GM12878 (cell line): ENCODE data around the gene FGF2. TPM values are rescaled to one million over a fixed set of nuclear protein-coding genes. Genes with fewer than 3 reads are reported as not detected.

ENCODE experiments used
- ATAC-seq: fragments of 200-7000 bp; cut with Tn5 transposase; 3 replicates; pipeline ENCODE4 v1.9.1; 2020; ENCODE audit warnings: mild to moderate bottlenecking, moderate library complexity
- BruUV-seq: library from RNA; stranded (reverse); fragments of 400-500 nt; replicated peaks from 2 replicates; lab custom pipeline; 2021; lab: Mats Ljungman, UMichigan
- CTCF ChIA-PET: fragments of 300-600 bp; sonication (Branson Sonifier 250); formaldehyde crosslinking; extraction: SDS; loops from one replicate; lab custom pipeline; 2021; ENCODE audit warnings: inconsistent platforms; lab: Yijun Ruan, JAX
- POLR2A ChIA-PET: fragments of 350-600 bp; formaldehyde crosslinking; extraction: SDS; loops from one replicate; lab custom pipeline; 2021; ENCODE audit warnings: inconsistent platforms; lab: Charles Lee
- RAD21 ChIA-PET: fragments of 300-600 bp; sonication (Branson Sonifier 250); formaldehyde crosslinking; loops from one replicate; lab custom pipeline; 2023; ENCODE audit warnings: antibody characterized with exemption; ENCODE audit not compliant: unreplicated experiment; lab: Charles Lee
- SMC1A ChIA-PET: fragments of 300-600 bp; sonication (Branson Sonifier 250); formaldehyde crosslinking; loops from one replicate; lab custom pipeline; 2023; ENCODE audit not compliant: unreplicated experiment, uncharacterized antibody; lab: Charles Lee
- DNase-seq: peaks from one replicate; pipeline ENCODE4 v3.0.0-alpha.2; 2011; ENCODE audit warnings: low read depth, low spot score
- FAIRE-seq: peaks from 3 replicates; lab custom pipeline; 2011; peaks lifted over from hg19 to GRCh38; lab: Jason Lieb, UNC
- H2AFZ ChIP-seq: 2 replicates; pipeline ENCODE4 v1.6.0; 2011; ENCODE audit warnings: low read depth, low read length, control low read depth; ENCODE audit not compliant: control insufficient read depth
- H3K27ac ChIP-seq: 2 replicates; pipeline ENCODE4 v1.5.1; 2011; ENCODE audit warnings: control low read depth; ENCODE audit not compliant: control insufficient read depth, insufficient read depth
- H3K27me3 ChIP-seq, 2 experiments: replicated peaks in 1 of 2; 2 replicates each; pipeline versions ENCODE4 v1.6.0 to v1.6.1; 2011; ENCODE audit warnings: low read length in 1 of 2; ENCODE audit not compliant: control insufficient read depth in 2 of 2, insufficient read depth in 2 of 2
- H3K36me3 ChIP-seq, 2 experiments: 2 replicates each; pipeline ENCODE4 v1.5.1; 2011; ENCODE audit warnings: low read length in 1 of 2; ENCODE audit not compliant: control insufficient read depth in 2 of 2, insufficient read depth in 2 of 2
- H3K4me1 ChIP-seq: 2 replicates; pipeline ENCODE4 v1.6.1; 2011; ENCODE audit warnings: mild to moderate bottlenecking, low read length, moderate library complexity, mixed read lengths; ENCODE audit not compliant: control insufficient read depth, insufficient read depth
- H3K4me2 ChIP-seq: 2 replicates; pipeline ENCODE4 v1.6.0; 2011; ENCODE audit warnings: control low read depth; ENCODE audit not compliant: control insufficient read depth, insufficient read depth
- H3K4me3 ChIP-seq: fragments of 200-600 bp; sonication (generic); 2 replicates; pipeline ENCODE4 v1.5.1; 2016
- H3K79me2 ChIP-seq: 2 replicates; pipeline ENCODE4 v1.6.0; 2011; ENCODE audit warnings: low read length; ENCODE audit not compliant: control insufficient read depth, insufficient read depth
- H3K9ac ChIP-seq: 2 replicates; pipeline ENCODE4 v1.8.0; 2011; ENCODE audit warnings: low read length, control low read depth, mixed read lengths; ENCODE audit not compliant: control insufficient read depth, insufficient read depth
- H3K9me3 ChIP-seq: replicated peaks from 3 replicates; pipeline ENCODE4 v1.5.1; 2011; ENCODE audit warnings: mild to moderate bottlenecking, low read length; ENCODE audit not compliant: control insufficient read depth, insufficient read depth
- H4K20me1 ChIP-seq: 2 replicates; pipeline ENCODE4 v1.6.0; 2011; ENCODE audit not compliant: control insufficient read depth, insufficient read depth
- IKZF2 ChIP-seq, 2 experiments: fragments of 450-650 bp; IDR thresholded peaks; 2 replicates each; pipeline ENCODE4 v1.6.1; 2017; ENCODE audit warnings: mild to moderate bottlenecking in 2 of 2, moderate library complexity in 2 of 2
- JUND ChIP-seq: IDR thresholded peaks from 2 replicates; pipeline ENCODE4 v1.6.1; 2012; ENCODE audit warnings: low read depth, mild to moderate bottlenecking, low read length, improper control_type of control experiment, moderate library complexity
- MEF2B ChIP-seq: fragments of 450-650 bp; IDR thresholded peaks from 2 replicates; pipeline ENCODE4 v1.6.1; 2018; ENCODE audit warnings: mild to moderate bottlenecking, moderate library complexity; ENCODE audit not compliant: partially characterized antibody, poor library complexity, severe bottlenecking
- NFXL1 ChIP-seq: fragments of 450-650 bp; IDR thresholded peaks from 2 replicates; pipeline ENCODE4 v1.6.1; 2017; ENCODE audit warnings: antibody characterized with exemption, mild to moderate bottlenecking, borderline replicate concordance
- NFYA ChIP-seq: IDR thresholded peaks from 2 replicates; pipeline ENCODE4 v1.6.1; 2011; ENCODE audit warnings: low read depth, mild to moderate bottlenecking, low read length, improper control_type of control experiment, borderline replicate concordance
- NR2C1 ChIP-seq: fragments of 450-650 bp; IDR thresholded peaks from 2 replicates; pipeline ENCODE4 v1.6.1; 2017; ENCODE audit warnings: antibody characterized with exemption, mild to moderate bottlenecking, moderate library complexity
- NRF1 ChIP-seq: conservative IDR thresholded peaks from 2 replicates; pipeline ENCODE4 v1.6.1; 2011; ENCODE audit warnings: mild to moderate bottlenecking, low read depth, low read length, improper control_type of control experiment
- WGBS: methylation state at CpG from one replicate; pipeline ENCODE4 v1.1.6; 2016; ENCODE audit warnings: low lambda C conversion rate; ENCODE audit not compliant: insufficient replicate concordance, insufficient coverage; ENCODE audit errors: missing lambda C conversion rate; 5-methylcytosine and 5-hydroxymethylcytosine counted together
- in situ Hi-C: fragments of 300-500 bp; cut with MboI; formaldehyde crosslinking; loops from 9 replicates; pipeline ENCODE4 v1.14.3; 2018; ENCODE audit warnings: mixed read lengths
- intact Hi-C: fragments of 100-400 bp; cut with micrococcal nuclease; formaldehyde crosslinking; loops from one replicate; pipeline ENCODE4 v1.14.2; 2022; ENCODE audit not compliant: unreplicated experiment
- polyA plus RNA-seq, 11 experiments: library from polyadenylated mRNA; depleted of rRNA in 4 of 11; unstranded in 6 of 11; stranded (reverse) in 5 of 11; fragments of >200 nt; fragmentation: Nextera tagmentation in 4 of 11; fragmentation: Illumina TruSeq in 1 of 11; extraction: Ambion mirVana in 4 of 11; extraction: Trizol in 1 of 11; gene quantifications; 1 replicate in 1 of 11; 2 replicates in 10 of 11; pipeline versions ENCODE4 v1.2.1 to v1.2.3, GENCODE V29; 2011 to 2016; ENCODE audit warnings: inconsistent platforms in 2 of 11, missing spikeins in 2 of 11, low read depth in 1 of 11
- total RNA-seq, 4 experiments: library from RNA; depleted of rRNA in 3 of 4; stranded (reverse); fragments of >200 nt in 3 of 4; fragmentation: Illumina TruSeq in 1 of 4; extraction: Trizol in 1 of 4; gene quantifications; 2 replicates each; pipeline versions ENCODE4 v1.2.1 to v1.2.3, GENCODE V29; 2013 to 2021
- TF ChIP-seq, protein P1 (sequence below): IDR thresholded peaks from 2 replicates; pipeline ENCODE4 v1.6.1; 2012; ENCODE audit warnings: improper control_type of control experiment, low read depth, low read length; ENCODE audit not compliant: insufficient replicate concordance
- TF ChIP-seq, protein P2 (sequence below): fragments of 450-650 bp; IDR thresholded peaks from 2 replicates; pipeline ENCODE4 v1.6.1; 2018; ENCODE audit warnings: mild to moderate bottlenecking, low read depth, moderate library complexity; ENCODE audit not compliant: partially characterized antibody
- TF ChIP-seq, protein P3 (sequence below): fragments of 450-650 bp; IDR thresholded peaks from 2 replicates; pipeline ENCODE4 v1.6.1; 2017; ENCODE audit warnings: mild to moderate bottlenecking, low read depth, inconsistent platforms; ENCODE audit not compliant: poor library complexity, severe bottlenecking

Gene FGF2
- total and polyA plus RNA-seq, 10 of the 15 experiments (the other 5 are each of a cell fraction or from before 2014, with no cell fraction given), result 0.13 to 1.7 (median 0.25) TPM

GRCh38 chr4:122816476-122816875, 10.2 kb upstream of the FGF2 start (continued):
- TF ChIP-seq, protein P1, sequence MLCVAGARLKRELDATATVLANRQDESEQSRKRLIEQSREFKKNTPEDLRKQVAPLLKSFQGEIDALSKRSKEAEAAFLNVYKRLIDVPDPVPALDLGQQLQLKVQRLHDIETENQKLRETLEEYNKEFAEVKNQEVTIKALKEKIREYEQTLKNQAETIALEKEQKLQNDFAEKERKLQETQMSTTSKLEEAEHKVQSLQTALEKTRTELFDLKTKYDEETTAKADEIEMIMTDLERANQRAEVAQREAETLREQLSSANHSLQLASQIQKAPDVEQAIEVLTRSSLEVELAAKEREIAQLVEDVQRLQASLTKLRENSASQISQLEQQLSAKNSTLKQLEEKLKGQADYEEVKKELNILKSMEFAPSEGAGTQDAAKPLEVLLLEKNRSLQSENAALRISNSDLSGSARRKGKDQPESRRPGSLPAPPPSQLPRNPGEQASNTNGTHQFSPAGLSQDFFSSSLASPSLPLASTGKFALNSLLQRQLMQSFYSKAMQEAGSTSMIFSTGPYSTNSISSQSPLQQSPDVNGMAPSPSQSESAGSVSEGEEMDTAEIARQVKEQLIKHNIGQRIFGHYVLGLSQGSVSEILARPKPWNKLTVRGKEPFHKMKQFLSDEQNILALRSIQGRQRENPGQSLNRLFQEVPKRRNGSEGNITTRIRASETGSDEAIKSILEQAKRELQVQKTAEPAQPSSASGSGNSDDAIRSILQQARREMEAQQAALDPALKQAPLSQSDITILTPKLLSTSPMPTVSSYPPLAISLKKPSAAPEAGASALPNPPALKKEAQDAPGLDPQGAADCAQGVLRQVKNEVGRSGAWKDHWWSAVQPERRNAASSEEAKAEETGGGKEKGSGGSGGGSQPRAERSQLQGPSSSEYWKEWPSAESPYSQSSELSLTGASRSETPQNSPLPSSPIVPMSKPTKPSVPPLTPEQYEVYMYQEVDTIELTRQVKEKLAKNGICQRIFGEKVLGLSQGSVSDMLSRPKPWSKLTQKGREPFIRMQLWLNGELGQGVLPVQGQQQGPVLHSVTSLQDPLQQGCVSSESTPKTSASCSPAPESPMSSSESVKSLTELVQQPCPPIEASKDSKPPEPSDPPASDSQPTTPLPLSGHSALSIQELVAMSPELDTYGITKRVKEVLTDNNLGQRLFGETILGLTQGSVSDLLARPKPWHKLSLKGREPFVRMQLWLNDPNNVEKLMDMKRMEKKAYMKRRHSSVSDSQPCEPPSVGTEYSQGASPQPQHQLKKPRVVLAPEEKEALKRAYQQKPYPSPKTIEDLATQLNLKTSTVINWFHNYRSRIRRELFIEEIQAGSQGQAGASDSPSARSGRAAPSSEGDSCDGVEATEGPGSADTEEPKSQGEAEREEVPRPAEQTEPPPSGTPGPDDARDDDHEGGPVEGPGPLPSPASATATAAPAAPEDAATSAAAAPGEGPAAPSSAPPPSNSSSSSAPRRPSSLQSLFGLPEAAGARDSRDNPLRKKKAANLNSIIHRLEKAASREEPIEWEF, result no peak

- no peak for FAIRE-seq
- ChIA-PET RAD21 (no interaction called here), SMC1A (no interaction called here), POLR2A (interaction anchor here (0.7 kb wide), 1 partner anchor 54 kb away, joined by 3 read pairs; no protein-coding TSS in a partner anchor), CTCF (interaction anchor here (0.7 to 1.2 kb wide), 3 partner anchors 13 to 318 kb away, joined by 3 to 4 read pairs (median 4); no protein-coding TSS in a partner anchor)
- Histone ChIP-seq H4K20me1 (no peaks in the 10 kb centered on the region), H3K79me2 (no peaks in the 10 kb centered on the region), H3K4me2 (no peak overlapping the region), H3K4me3 (no peak overlapping the region), H3K27me3 (no peaks in the 10 kb centered on the region; a peak in 1 of 4 replicates), H3K9me3 (no peaks in the 10 kb centered on the region), H2AFZ (no peak overlapping the region), H3K9ac (no peak overlapping the region), H3K4me1 (peaks cover 4% of the 10 kb centered on the region), H3K27ac (no peak overlapping the region), H3K36me3 (no peaks in the 10 kb centered on the region)
- BruUV-seq, result no TSS peak
- intact Hi-C loops, result loop anchor here (10.0 kb wide), 1 partner anchor 185 kb away; no protein-coding TSS in a partner anchor
- no peak for ATAC-seq
- WGBS, result 71% methylated on average over 7 of the region's 7 CpGs
- no peak for DNase-seq
- in situ Hi-C loops, result no loop called here
- TF ChIP-seq MEF2B (no peak), NRF1 (no peak), NFYA (no peak), NFXL1 (no peak), IKZF2 (IDR thresholded peaks at IDR 0.05) (no peak), NR2C1 (no peak), JUND (no peak)
- TF ChIP-seq, protein P2, sequence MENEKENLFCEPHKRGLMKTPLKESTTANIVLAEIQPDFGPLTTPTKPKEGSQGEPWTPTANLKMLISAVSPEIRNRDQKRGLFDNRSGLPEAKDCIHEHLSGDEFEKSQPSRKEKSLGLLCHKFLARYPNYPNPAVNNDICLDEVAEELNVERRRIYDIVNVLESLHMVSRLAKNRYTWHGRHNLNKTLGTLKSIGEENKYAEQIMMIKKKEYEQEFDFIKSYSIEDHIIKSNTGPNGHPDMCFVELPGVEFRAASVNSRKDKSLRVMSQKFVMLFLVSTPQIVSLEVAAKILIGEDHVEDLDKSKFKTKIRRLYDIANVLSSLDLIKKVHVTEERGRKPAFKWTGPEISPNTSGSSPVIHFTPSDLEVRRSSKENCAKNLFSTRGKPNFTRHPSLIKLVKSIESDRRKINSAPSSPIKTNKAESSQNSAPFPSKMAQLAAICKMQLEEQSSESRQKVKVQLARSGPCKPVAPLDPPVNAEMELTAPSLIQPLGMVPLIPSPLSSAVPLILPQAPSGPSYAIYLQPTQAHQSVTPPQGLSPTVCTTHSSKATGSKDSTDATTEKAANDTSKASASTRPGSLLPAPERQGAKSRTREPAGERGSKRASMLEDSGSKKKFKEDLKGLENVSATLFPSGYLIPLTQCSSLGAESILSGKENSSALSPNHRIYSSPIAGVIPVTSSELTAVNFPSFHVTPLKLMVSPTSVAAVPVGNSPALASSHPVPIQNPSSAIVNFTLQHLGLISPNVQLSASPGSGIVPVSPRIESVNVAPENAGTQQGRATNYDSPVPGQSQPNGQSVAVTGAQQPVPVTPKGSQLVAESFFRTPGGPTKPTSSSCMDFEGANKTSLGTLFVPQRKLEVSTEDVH, result no peak
- TF ChIP-seq, protein P3, sequence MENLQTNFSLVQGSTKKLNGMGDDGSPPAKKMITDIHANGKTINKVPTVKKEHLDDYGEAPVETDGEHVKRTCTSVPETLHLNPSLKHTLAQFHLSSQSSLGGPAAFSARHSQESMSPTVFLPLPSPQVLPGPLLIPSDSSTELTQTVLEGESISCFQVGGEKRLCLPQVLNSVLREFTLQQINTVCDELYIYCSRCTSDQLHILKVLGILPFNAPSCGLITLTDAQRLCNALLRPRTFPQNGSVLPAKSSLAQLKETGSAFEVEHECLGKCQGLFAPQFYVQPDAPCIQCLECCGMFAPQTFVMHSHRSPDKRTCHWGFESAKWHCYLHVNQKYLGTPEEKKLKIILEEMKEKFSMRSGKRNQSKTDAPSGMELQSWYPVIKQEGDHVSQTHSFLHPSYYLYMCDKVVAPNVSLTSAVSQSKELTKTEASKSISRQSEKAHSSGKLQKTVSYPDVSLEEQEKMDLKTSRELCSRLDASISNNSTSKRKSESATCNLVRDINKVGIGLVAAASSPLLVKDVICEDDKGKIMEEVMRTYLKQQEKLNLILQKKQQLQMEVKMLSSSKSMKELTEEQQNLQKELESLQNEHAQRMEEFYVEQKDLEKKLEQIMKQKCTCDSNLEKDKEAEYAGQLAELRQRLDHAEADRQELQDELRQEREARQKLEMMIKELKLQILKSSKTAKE, result no peak
Observed at GRCh38 chr4:122819708-122820449, 6.8 kb upstream of the FGF2 start.
